Measurements from ENCODE around the gene OR51B5. TPM values are rescaled to one million over a fixed set of nuclear protein-coding genes. Genes with fewer than 3 reads are reported as not detected.

Gene OR51B5
- total and polyA plus RNA-seq, 12 donors, result 0.25 to 0.46 TPM; not detected in 10

DNA sequence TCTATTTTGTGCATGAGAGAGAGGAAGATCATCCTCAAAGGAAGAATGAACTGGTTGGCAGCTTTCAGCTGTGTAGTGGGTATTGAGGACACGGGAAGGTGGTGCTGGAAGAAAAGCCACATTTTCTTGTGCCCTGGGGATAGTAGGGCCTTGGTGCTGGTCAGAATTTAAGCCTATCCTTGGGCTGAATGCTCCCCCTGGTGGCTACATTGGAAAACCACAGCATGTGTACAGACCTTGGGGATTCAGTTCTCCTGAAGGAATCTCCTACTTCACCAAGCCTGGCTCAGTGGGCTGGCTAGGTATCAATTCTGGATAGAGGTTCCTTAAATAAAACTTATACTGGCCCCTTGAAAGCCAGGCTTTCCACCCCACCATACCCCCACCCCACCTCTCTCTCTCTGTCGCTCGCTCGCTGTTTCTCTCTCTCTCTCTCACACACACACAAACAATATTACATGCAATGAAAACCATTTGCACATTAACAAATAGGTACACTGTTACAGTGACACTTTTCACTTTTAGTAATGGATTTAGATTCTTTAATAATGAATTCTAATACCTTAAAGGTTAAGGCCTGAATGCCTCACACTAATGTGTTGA is 37.5 kb upstream of the OR51B5 start:
- Histone ChIP-seq H3K27ac (no peak overlapping the region), H3K27me3 (no peaks in the 10 kb centered on the region), H3K4me1 (no peaks in the 10 kb centered on the region), H3K4me3 (no peak overlapping the region), H3K9me3 (peaks cover 0 to 4% (median 0%) of the 10 kb centered on the region in 11 donors), H3K36me3 (no peaks in the 10 kb centered on the region)
- DNase-seq (peak in 1 of 2 donors; percentile 32), ATAC-seq (peak in 5 of 8 donors; percentile 52 to 75 (median 66))
- 77 to 80% methylated on average over 4 of the region's 4 CpGs for WGBS, 2 donors
- TF ChIP-seq, protein P1, sequence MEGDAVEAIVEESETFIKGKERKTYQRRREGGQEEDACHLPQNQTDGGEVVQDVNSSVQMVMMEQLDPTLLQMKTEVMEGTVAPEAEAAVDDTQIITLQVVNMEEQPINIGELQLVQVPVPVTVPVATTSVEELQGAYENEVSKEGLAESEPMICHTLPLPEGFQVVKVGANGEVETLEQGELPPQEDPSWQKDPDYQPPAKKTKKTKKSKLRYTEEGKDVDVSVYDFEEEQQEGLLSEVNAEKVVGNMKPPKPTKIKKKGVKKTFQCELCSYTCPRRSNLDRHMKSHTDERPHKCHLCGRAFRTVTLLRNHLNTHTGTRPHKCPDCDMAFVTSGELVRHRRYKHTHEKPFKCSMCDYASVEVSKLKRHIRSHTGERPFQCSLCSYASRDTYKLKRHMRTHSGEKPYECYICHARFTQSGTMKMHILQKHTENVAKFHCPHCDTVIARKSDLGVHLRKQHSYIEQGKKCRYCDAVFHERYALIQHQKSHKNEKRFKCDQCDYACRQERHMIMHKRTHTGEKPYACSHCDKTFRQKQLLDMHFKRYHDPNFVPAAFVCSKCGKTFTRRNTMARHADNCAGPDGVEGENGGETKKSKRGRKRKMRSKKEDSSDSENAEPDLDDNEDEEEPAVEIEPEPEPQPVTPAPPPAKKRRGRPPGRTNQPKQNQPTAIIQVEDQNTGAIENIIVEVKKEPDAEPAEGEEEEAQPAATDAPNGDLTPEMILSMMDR (IDR thresholded peaks at IDR 0.05), result peak; percentile 25 to 73 (median 62)
- intact Hi-C loops (cut with DNase I), result loop anchor here (1.0 to 10.0 kb wide), 9 partner anchors 174 to 756 kb away; partner anchors contain the start of gene OR51V1 (in 5 of the 10)

DNA sequence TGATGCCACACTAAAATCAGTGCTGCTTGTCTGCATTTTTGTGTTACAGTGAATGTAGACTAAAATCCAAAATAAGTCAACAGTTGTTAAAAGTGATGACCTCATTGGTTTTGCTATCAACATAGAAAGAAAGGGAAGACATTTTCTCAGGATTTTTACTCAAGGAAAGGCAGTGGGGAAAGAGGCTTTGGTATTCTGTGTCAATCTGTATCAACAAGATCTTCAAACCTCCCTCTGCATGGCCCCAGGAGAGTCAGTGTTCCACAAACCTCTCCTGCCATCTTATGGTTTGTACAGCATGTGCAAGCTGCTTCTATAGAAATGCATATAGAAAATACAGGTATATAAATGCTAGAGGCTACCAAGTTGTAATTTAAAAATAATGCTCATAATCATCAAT is 26.5 kb upstream of the OR51B5 start:
- intact Hi-C loops (cut with DNase I), result no loop called here
- DNase-seq (no peak), ATAC-seq (no peak)
- Histone ChIP-seq H3K27ac (no peak overlapping the region), H3K9me3 (peaks cover 0 to 10% (median 0%) of the 10 kb centered on the region in 11 donors), H3K27me3 (no peaks in the 10 kb centered on the region), H3K4me1 (peaks cover 0 to 13% (median 5%) of the 10 kb centered on the region in 9 donors), H3K36me3 (no peaks in the 10 kb centered on the region), H3K4me3 (no peak overlapping the region)
- TF ChIP-seq, protein P1 (IDR thresholded peaks at IDR 0.05), result peak in 1 of 9 donors; percentile 18

DNA sequence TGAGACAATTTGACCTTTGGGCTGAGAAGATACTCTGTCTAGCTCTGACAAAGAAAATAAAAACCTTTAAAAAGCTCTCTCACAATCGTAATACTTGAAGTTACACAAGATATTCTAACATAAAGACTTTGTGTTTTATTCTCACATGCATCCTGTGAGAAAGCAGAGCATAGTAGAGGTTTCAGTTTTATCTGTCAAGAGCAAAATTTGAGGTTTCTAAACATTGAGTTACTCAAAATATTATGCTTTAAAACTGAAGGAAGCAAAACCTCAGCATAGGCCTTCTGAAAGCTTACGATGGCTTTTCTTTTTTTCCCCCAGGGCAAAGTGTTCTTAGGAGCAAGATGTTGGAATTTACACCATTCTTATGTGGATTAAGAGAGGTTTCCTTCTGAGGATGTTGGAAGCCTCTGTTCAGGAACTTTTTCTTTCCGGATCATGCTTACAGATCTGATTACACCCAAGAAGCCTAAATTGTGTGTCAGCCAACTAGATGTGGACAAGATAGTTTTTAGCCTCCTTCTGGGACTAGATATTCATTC is 25.2 kb upstream of the OR51B5 start:
- no peaks in the 10 kb centered on the region for H3K27me3 ChIP-seq
- TF ChIP-seq, protein P1 (IDR thresholded peaks at IDR 0.05), result no peak
- intact Hi-C loops (cut with DNase I), result no loop called here
- no peaks in the 10 kb centered on the region for H3K36me3 ChIP-seq
- H3K27ac ChIP-seq, result no peak overlapping the region
- peaks cover 0 to 13% (median 8%) of the 10 kb centered on the region in 9 donors for H3K4me1 ChIP-seq
- no peak overlapping the region for H3K4me3 ChIP-seq
- DNase-seq, result no peak
- WGBS, 2 donors, result 57 to 69% methylated on average over 3 of the region's 3 CpGs
- ATAC-seq, result no peak
- H3K9me3 ChIP-seq, result peaks cover 0 to 10% (median 0%) of the 10 kb centered on the region in 11 donors

DNA sequence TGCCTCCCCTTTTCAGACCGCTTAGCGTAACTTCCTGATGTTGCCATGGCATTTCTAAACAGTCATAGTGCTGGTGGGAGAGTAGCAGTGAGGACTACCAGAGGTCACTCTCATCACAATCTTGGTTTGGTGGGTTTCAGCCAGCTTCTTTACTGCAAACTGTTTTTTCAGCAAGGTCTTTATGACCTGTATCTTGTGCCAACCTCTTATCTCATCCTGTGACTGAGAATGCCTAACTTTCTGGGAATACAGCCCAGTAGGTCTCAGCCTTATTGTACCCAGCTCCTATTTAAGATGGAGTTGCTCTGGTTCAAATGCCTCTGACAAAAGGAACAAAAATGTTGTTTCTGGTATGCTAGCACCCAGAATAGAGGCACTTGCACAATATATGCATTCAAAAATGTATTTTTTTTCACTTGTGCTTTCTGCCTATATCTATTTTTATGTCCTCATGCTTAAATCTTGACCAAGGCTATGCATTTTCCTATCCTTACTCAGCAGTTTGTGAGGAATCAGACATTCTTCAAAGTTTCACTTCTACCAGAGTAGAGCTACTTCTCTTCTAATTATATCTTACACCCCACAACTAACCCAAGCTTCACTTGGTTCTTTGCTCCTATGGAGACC is 24.2 kb upstream of the OR51B5 start:
- intact Hi-C loops (cut with DNase I), result no loop called here
- Histone ChIP-seq H3K27me3 (no peaks in the 10 kb centered on the region), H3K9me3 (peaks cover 0 to 2% (median 0%) of the 10 kb centered on the region in 11 donors), H3K4me1 (peaks cover 0 to 13% (median 8%) of the 10 kb centered on the region in 9 donors), H3K36me3 (no peaks in the 10 kb centered on the region), H3K4me3 (no peak overlapping the region), H3K27ac (no peak overlapping the region)
- 23 to 53% methylated on average over 2 of the region's 2 CpGs for WGBS, 2 donors
- peak in 1 of 2 donors; percentile 12 for DNase-seq
- ATAC-seq, result peak in 6 of 8 donors; percentile 20 to 68 (median 58)
- TF ChIP-seq, protein P1 (IDR thresholded peaks at IDR 0.05), result no peak
